H1 (cell line): ENCODE data around the gene PIGV. TPM values are rescaled to one million over a fixed set of nuclear protein-coding genes. Genes with fewer than 3 reads are reported as not detected.

ENCODE experiments used
- CTCF ChIA-PET: fragments of 300-600 bp; sonication (Branson Sonifier 250); formaldehyde crosslinking; loops from one replicate; lab custom pipeline; 2021; ENCODE audit not compliant: partially characterized antibody; lab: Charles Lee
- POLR2A ChIA-PET: fragments of 300-600 bp; sonication (Branson Sonifier 250); formaldehyde crosslinking; loops from one replicate; lab custom pipeline; 2021; ENCODE audit warnings: inconsistent platforms; ENCODE audit not compliant: partially characterized antibody; lab: Charles Lee
- DNase-seq, 2 experiments: peaks; one replicate each; pipeline versions ENCODE4 v3.0.0 to v3.0.0-alpha.2; 2010 to 2022; ENCODE audit warnings: low spot score in 2 of 2, low read depth in 1 of 2, mixed read lengths in 1 of 2
- FAIRE-seq: peaks from 2 replicates; lab custom pipeline; 2011; peaks lifted over from hg19 to GRCh38; lab: Jason Lieb, UNC
- H2AFZ ChIP-seq: 2 replicates; pipeline ENCODE4 v1.8.1; 2012; ENCODE audit warnings: low read length, inconsistent platforms
- H2AK5ac ChIP-seq: 2 replicates; pipeline ENCODE4 v1.6.1; 2013; ENCODE audit warnings: low read depth, low read length
- H2BK120ac ChIP-seq: replicated peaks from 2 replicates; pipeline ENCODE3; 2013; ENCODE audit warnings: low read depth, low read length, inconsistent platforms
- H2BK12ac ChIP-seq: 2 replicates; pipeline ENCODE4 v1.6.1; 2013; ENCODE audit warnings: low read depth, low read length
- H2BK15ac ChIP-seq: 2 replicates; pipeline ENCODE4 v1.6.1; 2013; ENCODE audit warnings: low read length
- H2BK20ac ChIP-seq: 2 replicates; pipeline ENCODE4 v1.6.1; 2013; ENCODE audit warnings: low read length
- H2BK5ac ChIP-seq: 2 replicates; pipeline ENCODE4 v1.6.1; 2013; ENCODE audit warnings: low read depth, low read length
- H3K14ac ChIP-seq: 2 replicates; pipeline ENCODE4 v1.6.1; 2013; ENCODE audit warnings: inconsistent platforms; ENCODE audit not compliant: insufficient read length
- H3K18ac ChIP-seq: 2 replicates; pipeline ENCODE4 v1.6.1; 2013; ENCODE audit warnings: low read length; ENCODE audit errors: extremely low read depth
- H3K23ac ChIP-seq: 2 replicates; pipeline ENCODE4 v1.6.1; 2013; ENCODE audit warnings: inconsistent platforms; ENCODE audit not compliant: insufficient read length
- H3K23me2 ChIP-seq: 2 replicates; pipeline ENCODE4 v1.6.1; 2013; ENCODE audit warnings: low read depth, low read length
- H3K27ac ChIP-seq: 2 replicates; pipeline ENCODE4 v1.6.1; 2011; ENCODE audit warnings: low read depth, low read length, inconsistent platforms
- H3K27me3 ChIP-seq, 4 experiments: replicated peaks in 1 of 4; 1 replicate in 1 of 4; 2 replicates in 3 of 4; pipeline versions ENCODE4 v1.6.1 to v1.8.1; 2011 to 2013; ENCODE audit warnings: low read length in 3 of 4, mild to moderate bottlenecking in 3 of 4, inconsistent platforms in 2 of 4, mixed read lengths in 2 of 4, moderate library complexity in 1 of 4; ENCODE audit not compliant: control insufficient read depth in 3 of 4, insufficient read depth in 3 of 4; ENCODE audit errors: extremely low read depth in 1 of 4
- H3K36me3 ChIP-seq, 4 experiments: 2 replicates each; pipeline versions ENCODE4 v1.6.1 to v1.8.1; 2011 to 2013; ENCODE audit warnings: mild to moderate bottlenecking in 4 of 4, low read length in 3 of 4, moderate library complexity in 2 of 4, control low read depth in 1 of 4, inconsistent platforms in 1 of 4; ENCODE audit not compliant: insufficient read depth in 4 of 4, control insufficient read depth in 2 of 4
- H3K4ac ChIP-seq: replicated peaks from 2 replicates; pipeline ENCODE3; 2013; ENCODE audit warnings: low read length, low read depth, mixed read lengths, inconsistent platforms; ENCODE audit not compliant: insufficient read length
- H3K4me1 ChIP-seq, 4 experiments: replicated peaks in 1 of 4; 1 replicate in 1 of 4; 2 replicates in 3 of 4; pipeline versions ENCODE4 v1.6.1 to v1.8.1; 2011 to 2013; ENCODE audit warnings: low read length in 3 of 4, inconsistent platforms in 2 of 4, mixed read lengths in 1 of 4; ENCODE audit not compliant: insufficient read depth in 4 of 4, control insufficient read depth in 3 of 4
- H3K4me2 ChIP-seq, 2 experiments: 2 replicates each; pipeline versions ENCODE4 v1.6.1 to v1.8.1; 2011 to 2013; ENCODE audit warnings: low read depth in 2 of 2, low read length in 2 of 2, control low read depth in 1 of 2, inconsistent platforms in 1 of 2, mild to moderate bottlenecking in 1 of 2; ENCODE audit not compliant: insufficient read depth in 1 of 2
- H3K4me3 ChIP-seq, 4 experiments: fragments of 200-600, 300-600 bp in 1 of 4; sonication (generic), shearing (Covaris generic), sonication (Bioruptor Twin) in 1 of 4; 2 replicates each; pipeline versions ENCODE4 v1.5.1 to v1.8.1; 2011 to 2016; ENCODE audit warnings: low read length in 4 of 4, low read depth in 3 of 4, control low read depth in 2 of 4, inconsistent platforms in 2 of 4, mild to moderate bottlenecking in 2 of 4, mixed read lengths in 1 of 4, moderate library complexity in 1 of 4; ENCODE audit not compliant: insufficient read depth in 2 of 4; ENCODE audit errors: extremely low read depth in 1 of 4
- H3K56ac ChIP-seq: replicated peaks from 2 replicates; pipeline ENCODE3; 2013; ENCODE audit warnings: low read depth, mild to moderate bottlenecking, mixed read lengths, low read length, inconsistent platforms; ENCODE audit not compliant: insufficient read length
- H3K79me1 ChIP-seq: 2 replicates; pipeline ENCODE4 v1.6.1; 2013; ENCODE audit warnings: low read depth, low read length, control low read depth
- H3K79me2 ChIP-seq, 2 experiments: 2 replicates each; pipeline versions ENCODE4 v1.6.1 to v1.8.1; 2012 to 2013; ENCODE audit warnings: low read length in 2 of 2, mild to moderate bottlenecking in 2 of 2, inconsistent platforms in 1 of 2; ENCODE audit not compliant: insufficient read depth in 2 of 2, control insufficient read depth in 1 of 2
- H3K9ac ChIP-seq, 4 experiments: replicated peaks in 1 of 4; 1 replicate in 1 of 4; 2 replicates in 3 of 4; pipeline versions ENCODE4 v1.6.1 to v1.8.1; 2011 to 2013; ENCODE audit warnings: low read depth in 3 of 4, low read length in 3 of 4, control low read depth in 2 of 4, mild to moderate bottlenecking in 2 of 4, moderate library complexity in 2 of 4, inconsistent platforms in 1 of 4; ENCODE audit errors: extremely low read depth in 1 of 4
- H3K9me3 ChIP-seq, 2 experiments: 2 replicates each; pipeline versions ENCODE4 v1.6.1 to v1.8.1; 2012 to 2013; ENCODE audit warnings: mild to moderate bottlenecking in 2 of 2, moderate library complexity in 2 of 2, control low read depth in 1 of 2, inconsistent platforms in 1 of 2, low read depth in 1 of 2, low read length in 1 of 2, mixed read lengths in 1 of 2; ENCODE audit not compliant: insufficient read depth in 2 of 2
- H4K20me1 ChIP-seq, 2 experiments: replicated peaks in 1 of 2; 2 replicates each; pipeline versions ENCODE3 to v1.8.1; 2011 to 2013; ENCODE audit warnings: inconsistent platforms in 2 of 2, low read length in 2 of 2, mild to moderate bottlenecking in 1 of 2; ENCODE audit not compliant: insufficient read depth in 2 of 2, control insufficient read depth in 1 of 2
- H4K5ac ChIP-seq: 2 replicates; pipeline ENCODE4 v1.6.1; 2013; ENCODE audit warnings: low read length, low read depth, mixed read lengths, inconsistent platforms; ENCODE audit not compliant: insufficient read length
- H4K8ac ChIP-seq: 2 replicates; pipeline ENCODE4 v1.8.0; 2013; ENCODE audit warnings: mild to moderate bottlenecking, moderate library complexity, low read length, inconsistent platforms; ENCODE audit not compliant: insufficient read depth; ENCODE audit errors: extremely low read depth
- H4K91ac ChIP-seq: replicated peaks from 2 replicates; pipeline ENCODE3; 2013; ENCODE audit warnings: low read length, mixed read lengths, inconsistent platforms; ENCODE audit not compliant: insufficient read length
- BRCA1 ChIP-seq: IDR thresholded peaks from 2 replicates; pipeline ENCODE4 v1.6.1; 2012; ENCODE audit warnings: low read depth, low read length, improper control_type of control experiment
- HDAC6 ChIP-seq: IDR thresholded peaks from one replicate; pipeline ENCODE4 v1.7.1; 2012; ENCODE audit warnings: low read depth, mild to moderate bottlenecking, inconsistent platforms, low read length, moderate library complexity
- JUN ChIP-seq: IDR thresholded peaks from 2 replicates; pipeline ENCODE4 v1.6.1; 2011; ENCODE audit warnings: low read depth, mild to moderate bottlenecking, improper control_type of control experiment, low read length
- RXRA ChIP-seq: IDR thresholded peaks from 2 replicates; pipeline ENCODE4 v1.6.1; 2011; ENCODE audit warnings: low read depth, mild to moderate bottlenecking, low read length, moderate library complexity; ENCODE audit not compliant: insufficient read depth
- TCF12 ChIP-seq: IDR thresholded peaks from 2 replicates; pipeline ENCODE4 v1.6.1; 2011; ENCODE audit warnings: low read depth, mild to moderate bottlenecking, low read length
- ZNF274 ChIP-seq: IDR thresholded peaks from 2 replicates; pipeline ENCODE4 v1.7.0; 2012; ENCODE audit warnings: low read length, borderline replicate concordance; ENCODE audit errors: extremely low read depth
- WGBS, 2 experiments: shearing (Covaris generic) in 1 of 2; methylation state at CpG; one replicate each; pipeline versions ENCODE4 v1.1.6 to v1.1.7; 2013 to 2015; ENCODE audit warnings: low lambda C conversion rate in 2 of 2, mixed read lengths in 2 of 2, inconsistent platforms in 1 of 2, low coverage in 1 of 2, missing lambda C conversion rate in 1 of 2; ENCODE audit not compliant: insufficient replicate concordance in 2 of 2, insufficient coverage in 1 of 2, insufficient read length in 1 of 2; ENCODE audit errors: extremely low coverage in 1 of 2, missing lambda C conversion rate in 1 of 2; 5-methylcytosine and 5-hydroxymethylcytosine counted together
- polyA plus RNA-seq, 7 experiments: library from polyadenylated mRNA; depleted of rRNA in 3 of 7; stranded (reverse) in 5 of 7; unstranded in 2 of 7; fragments of >200 nt in 5 of 7; fragments of 200-250 nt in 2 of 7; gene quantifications; 1 replicate in 5 of 7; 2 replicates in 1 of 7; 4 replicates in 1 of 7; pipeline versions ENCODE4 v1.2.1 to v1.2.3, GENCODE V29; 2011 to 2013; ENCODE audit warnings: missing spikeins in 2 of 7, mixed read lengths in 2 of 7
- total RNA-seq: library from RNA; stranded (reverse); fragmentation: NEBNext Ultra II Directional; extraction: Animal tissue kit (Norgen Biotek cat#: 25700); gene quantifications from 2 replicates; pipeline ENCODE4 v1.2.1, GENCODE V29; 2021

The PIGV gene
- total and polyA plus RNA-seq, 2 of the 8 experiments (the other 6 are each of a cell fraction or from before 2014, with no cell fraction given): 8.5 to 20.9 TPM

- Histone ChIP-seq H2BK20ac (no peak overlapping the region), H3K4me2 (no peak overlapping the region), H4K20me1 (no peaks in the 10 kb centered on the region), H3K23me2 (no peaks in the 10 kb centered on the region), H3K9ac (no peak overlapping the region), H3K79me1 (no peaks in the 10 kb centered on the region), H3K27ac (no peak overlapping the region), H3K4me1 (no peaks in the 10 kb centered on the region), H2BK120ac (no peak overlapping the region), H3K4me3 (no peak overlapping the region), H3K23ac (no peak overlapping the region), H4K91ac (no peak overlapping the region), H3K14ac (no peak overlapping the region), H2BK12ac (no peak overlapping the region), H3K18ac (no peak overlapping the region), H2BK15ac (no peak overlapping the region), H3K4ac (no peak overlapping the region), H3K9me3 (no peaks in the 10 kb centered on the region; a peak in 1 of 4 replicates), H2AFZ (no peak overlapping the region), H3K36me3 (no peaks in the 10 kb centered on the region), H3K27me3 (no peaks in the 10 kb centered on the region), H4K8ac (no peak overlapping the region), H2AK5ac (no peak overlapping the region), H2BK5ac (no peak overlapping the region), H3K56ac (no peak overlapping the region), H3K79me2 (no peaks in the 10 kb centered on the region), H4K5ac (no peak overlapping the region)
- no peak for FAIRE-seq
- CTCF ChIA-PET: interaction anchor here (0.8 to 4.2 kb wide), 23 partner anchors 9 to 230 kb away, joined by 3 to 37 read pairs (median 6); partner anchors contain the start of genes GPN2, NR0B2, PIGV and ZDHHC18
- POLR2A ChIA-PET: interaction anchor here (0.9 to 1.8 kb wide), 2 partner anchors 10 to 23 kb away, joined by 3 to 5 read pairs; partner anchors contain the start of gene PIGV
- WGBS, 2 experiments: 92% methylated on average over 4 of the region's 4 CpGs; no CpG with 5 or more reads in 1 of the 2 experiments
- no peak for DNase-seq
- TF ChIP-seq BRCA1 (no peak), ZNF274 (no peak), JUN (no peak), HDAC6 (no peak), TCF12 (no peak), RXRA (no peak)
These were observed 23.3 kb downstream of the PIGV start for GRCh38 chr1:26811057-26811456.
